Endodermal cell (in vitro differentiated cells): Measurements from ENCODE around the gene PRR5. TPM values are rescaled to one million over a fixed set of nuclear protein-coding genes. Genes with fewer than 3 reads are reported as not detected.

ENCODE experiments used
- DNase-seq: peaks from one replicate; pipeline ENCODE4 v3.0.0-alpha.2; 2017
- H3K27ac ChIP-seq: 2 replicates; pipeline ENCODE4 v1.5.1; 2013; ENCODE audit warnings: mild to moderate bottlenecking, low read depth, low read length, moderate library complexity
- H3K27me3 ChIP-seq: 2 replicates; pipeline ENCODE4 v1.6.1; 2013; ENCODE audit warnings: mild to moderate bottlenecking, low read length, moderate library complexity; ENCODE audit not compliant: insufficient read depth, control insufficient read depth, poor library complexity, severe bottlenecking
- H3K36me3 ChIP-seq: 2 replicates; pipeline ENCODE4 v1.7.0; 2013; ENCODE audit warnings: mild to moderate bottlenecking, low read length, moderate library complexity; ENCODE audit not compliant: control insufficient read depth, insufficient read depth
- H3K4me1 ChIP-seq: one replicate; pipeline ENCODE4 v1.7.0; 2013; ENCODE audit warnings: low read length; ENCODE audit not compliant: control insufficient read depth, insufficient read depth
- H3K4me3 ChIP-seq: 2 replicates; pipeline ENCODE4 v1.5.1; 2013; ENCODE audit warnings: mild to moderate bottlenecking, low read length, moderate library complexity
- H3K9ac ChIP-seq: 2 replicates; pipeline ENCODE4 v1.6.1; 2013; ENCODE audit warnings: mild to moderate bottlenecking, low read length, moderate library complexity; ENCODE audit not compliant: poor library complexity, severe bottlenecking; ENCODE audit errors: extremely low read depth
- H3K9me3 ChIP-seq: 2 replicates; pipeline ENCODE4 v1.6.1; 2013; ENCODE audit warnings: mild to moderate bottlenecking, low read length, moderate library complexity; ENCODE audit not compliant: control insufficient read depth
- H3K27ac Mint-ChIP-seq: 2 replicates; pipeline ENCODE4 v1.8.0; 2020; ENCODE audit warnings: mixed read lengths
- H3K27me3 Mint-ChIP-seq: 2 replicates; pipeline ENCODE4 v1.8.0; 2021; ENCODE audit warnings: mild to moderate bottlenecking, mixed read lengths; ENCODE audit not compliant: insufficient read depth
- H3K36me3 Mint-ChIP-seq: 2 replicates; pipeline ENCODE4 v1.8.0; 2020; ENCODE audit warnings: low read depth, mixed read lengths
- H3K4me1 Mint-ChIP-seq: 2 replicates; pipeline ENCODE4 v1.8.0; 2020; ENCODE audit warnings: mixed read lengths
- H3K4me3 Mint-ChIP-seq: 2 replicates; pipeline ENCODE4 v1.8.0; 2020; ENCODE audit warnings: mild to moderate bottlenecking, moderate library complexity, mixed read lengths
- H3K9me3 Mint-ChIP-seq: 2 replicates; pipeline ENCODE4 v1.8.0; 2020; ENCODE audit warnings: mild to moderate bottlenecking, mixed read lengths
- WGBS, 2 experiments: methylation state at CpG; one replicate each; pipeline versions ENCODE4 v1.1.5 to v1.1.7; 2013; ENCODE audit warnings: missing lambda C conversion rate in 2 of 2, mixed read lengths in 1 of 2; ENCODE audit not compliant: insufficient coverage in 1 of 2, insufficient read length in 1 of 2; 5-methylcytosine and 5-hydroxymethylcytosine counted together
- total RNA-seq, 2 donors: library from RNA; stranded (reverse); fragmentation: NEBNext Ultra II Directional in 1 of 2; extraction: Animal tissue kit (Norgen Biotek cat#: 25700) in 1 of 2; gene quantifications; 2 replicates in 1 of 2; 3 replicates in 1 of 2; pipeline ENCODE4 v1.2.1, GENCODE V29; 2021
- TF ChIP-seq, protein P1 (sequence below): fragments of 200-600 bp; sonication (generic); conservative IDR thresholded peaks from 2 replicates; pipeline ENCODE4 v1.5.0; 2021; ENCODE audit warnings: antibody characterized with exemption, mild to moderate bottlenecking

Gene PRR5
- total RNA-seq, 2 donors from 2014 or later, result 32.0 to 37.2 TPM

DNA sequence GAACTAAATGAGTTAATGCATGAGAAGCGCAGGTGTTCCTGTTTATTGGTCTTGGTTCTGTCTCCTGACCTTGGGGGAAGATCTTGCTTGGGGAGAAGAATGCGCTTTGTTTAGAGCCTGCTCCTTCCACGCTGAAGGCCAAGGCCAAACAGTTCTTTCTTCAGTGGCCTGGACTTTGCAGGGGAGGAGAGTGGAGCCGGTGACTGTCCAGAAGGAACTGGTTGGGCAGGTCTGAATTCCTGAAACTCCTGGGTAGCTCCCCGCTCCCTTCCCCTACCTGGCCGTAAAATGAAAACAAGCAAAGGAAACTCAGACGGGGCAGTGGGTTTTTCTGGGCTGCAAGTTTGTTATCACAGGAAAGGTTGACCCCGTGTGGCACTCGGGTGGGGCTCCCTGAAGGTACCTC, 54.0 kb downstream of the PRR5 start:
- Histone ChIP-seq H3K27me3 (peaks cover 13% of the 10 kb centered on the region), H3K36me3 (no peaks in the 10 kb centered on the region), H3K9me3 (no peaks in the 10 kb centered on the region), H3K4me1 (peaks cover 5% of the 10 kb centered on the region), H3K4me3 (no peak overlapping the region), H3K9ac (no peak overlapping the region), H3K27ac (no peak overlapping the region)
- Mint-ChIP-seq H3K9me3 (no peaks in the 10 kb centered on the region), H3K27ac (peak overlapping the region; percentile 4), H3K36me3 (peaks cover 13% of the 10 kb centered on the region), H3K4me3 (peak overlapping the region; percentile 10), H3K4me1 (peaks cover 25% of the 10 kb centered on the region), H3K27me3 (no peaks in the 10 kb centered on the region)
- DNase-seq, result peak; percentile 77
- WGBS, 2 experiments, result 78 to 79% methylated on average over 7 to 9 of the region's 9 CpGs
- TF ChIP-seq, protein P1, sequence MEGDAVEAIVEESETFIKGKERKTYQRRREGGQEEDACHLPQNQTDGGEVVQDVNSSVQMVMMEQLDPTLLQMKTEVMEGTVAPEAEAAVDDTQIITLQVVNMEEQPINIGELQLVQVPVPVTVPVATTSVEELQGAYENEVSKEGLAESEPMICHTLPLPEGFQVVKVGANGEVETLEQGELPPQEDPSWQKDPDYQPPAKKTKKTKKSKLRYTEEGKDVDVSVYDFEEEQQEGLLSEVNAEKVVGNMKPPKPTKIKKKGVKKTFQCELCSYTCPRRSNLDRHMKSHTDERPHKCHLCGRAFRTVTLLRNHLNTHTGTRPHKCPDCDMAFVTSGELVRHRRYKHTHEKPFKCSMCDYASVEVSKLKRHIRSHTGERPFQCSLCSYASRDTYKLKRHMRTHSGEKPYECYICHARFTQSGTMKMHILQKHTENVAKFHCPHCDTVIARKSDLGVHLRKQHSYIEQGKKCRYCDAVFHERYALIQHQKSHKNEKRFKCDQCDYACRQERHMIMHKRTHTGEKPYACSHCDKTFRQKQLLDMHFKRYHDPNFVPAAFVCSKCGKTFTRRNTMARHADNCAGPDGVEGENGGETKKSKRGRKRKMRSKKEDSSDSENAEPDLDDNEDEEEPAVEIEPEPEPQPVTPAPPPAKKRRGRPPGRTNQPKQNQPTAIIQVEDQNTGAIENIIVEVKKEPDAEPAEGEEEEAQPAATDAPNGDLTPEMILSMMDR, result no peak

DNA sequence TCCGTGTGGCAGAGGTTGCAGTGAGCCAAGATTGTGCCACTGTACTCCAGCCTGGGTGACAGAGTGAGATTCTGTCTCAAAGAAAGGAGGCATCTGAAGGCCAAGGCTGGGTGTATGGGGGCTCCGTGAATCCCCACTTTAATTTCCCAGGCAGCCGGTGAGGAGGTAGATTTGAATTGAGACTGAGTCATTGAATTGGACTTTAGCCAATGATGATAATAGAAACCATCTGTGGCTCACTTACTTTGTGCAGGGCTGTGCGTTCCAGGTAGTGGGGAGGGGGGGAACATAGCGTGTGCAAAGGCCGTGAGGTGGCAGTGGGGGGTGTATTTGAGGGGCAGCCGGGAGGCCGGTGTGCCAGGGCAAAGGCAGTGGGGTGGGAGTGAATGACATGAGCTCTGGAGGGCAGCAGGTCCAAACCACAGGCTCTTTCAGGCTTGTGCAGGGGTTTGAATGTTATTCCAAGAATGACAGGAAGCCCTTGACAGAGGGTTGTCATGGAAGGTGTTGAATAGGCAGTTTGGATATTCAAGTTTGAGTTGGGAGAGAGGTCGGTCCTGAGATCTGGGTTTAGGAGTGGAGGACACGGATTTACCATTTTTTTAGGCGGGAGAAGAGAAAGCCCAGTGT, 56.5 kb downstream of the PRR5 start:
- H3K27ac Mint-ChIP-seq, result no peak overlapping the region
- Histone ChIP-seq H3K4me3 (no peak overlapping the region), H3K4me1 (peaks cover 5% of the 10 kb centered on the region), H3K36me3 (no peaks in the 10 kb centered on the region), H3K27me3 (peaks cover 6% of the 10 kb centered on the region), H3K27ac (no peak overlapping the region), H3K9me3 (no peaks in the 10 kb centered on the region), H3K9ac (no peak overlapping the region)
- H3K4me1 Mint-ChIP-seq, result peaks cover 25% of the 10 kb centered on the region
- TF ChIP-seq, protein P1, result no peak
- peaks cover 7% of the 10 kb centered on the region for H3K9me3 Mint-ChIP-seq
- DNase-seq, result no peak
- H3K4me3 Mint-ChIP-seq, result no peak overlapping the region
- 89 to 94% methylated on average over 7 to 11 of the region's 11 CpGs for WGBS, 2 experiments
- peaks cover 30% of the 10 kb centered on the region for H3K36me3 Mint-ChIP-seq
- H3K27me3 Mint-ChIP-seq, result no peaks in the 10 kb centered on the region

DNA sequence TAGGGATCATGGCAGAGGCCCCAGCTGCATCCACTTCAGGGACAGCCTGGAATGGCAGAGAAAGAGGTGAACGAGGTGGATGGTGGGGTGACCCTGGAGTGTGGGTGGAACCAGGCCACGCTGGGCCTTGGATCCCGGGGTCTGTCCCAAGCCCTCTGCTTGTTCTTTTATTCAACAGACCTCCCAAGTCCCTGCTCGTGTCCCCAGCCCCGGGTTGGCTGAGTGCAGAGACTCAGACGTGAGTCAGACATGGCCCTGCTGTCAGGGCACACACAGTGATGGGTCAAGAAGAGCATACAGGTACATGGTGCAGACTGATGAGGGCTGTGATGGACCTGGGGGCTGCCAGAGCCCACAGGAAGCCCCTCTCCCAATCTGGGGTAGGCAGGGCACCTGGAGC, 57.0 kb downstream of the PRR5 start:
- H3K9me3 Mint-ChIP-seq, result peaks cover 7% of the 10 kb centered on the region
- H3K27me3 ChIP-seq, result peaks cover under 1% of the 10 kb centered on the region
- H3K36me3 Mint-ChIP-seq, result peaks cover 28% of the 10 kb centered on the region
- TF ChIP-seq, protein P1, result no peak
- H3K27me3 Mint-ChIP-seq, result no peaks in the 10 kb centered on the region
- H3K4me1 Mint-ChIP-seq, result peaks cover 21% of the 10 kb centered on the region
- no peak overlapping the region for H3K27ac ChIP-seq
- no peaks in the 10 kb centered on the region for H3K9me3 ChIP-seq
- no peaks in the 10 kb centered on the region for H3K36me3 ChIP-seq
- H3K27ac Mint-ChIP-seq, result no peak overlapping the region
- WGBS, 2 experiments, result 93% methylated on average over 6 of the region's 6 CpGs; no CpG with 5 or more reads in 1 of the 2 experiments
- no peak overlapping the region for H3K9ac ChIP-seq
- H3K4me3 ChIP-seq, result no peak overlapping the region
- no peaks in the 10 kb centered on the region for H3K4me1 ChIP-seq
- no peak overlapping the region for H3K4me3 Mint-ChIP-seq
- DNase-seq, result no peak
